Duodenal mucosa (tissue), 2 donors: Measurements from ENCODE around the gene ABHD16B.
"Not testable (repeated sequence)": the region's sequence is repeated elsewhere in the genome, so short reads cannot be mapped to it uniquely, and the experiment has no call there.

Source experiments
- H3K27ac ChIP-seq: one replicate; pipeline ENCODE4 v1.7.0; 2013; ENCODE audit warnings: low read depth, low read length
- H3K27me3 ChIP-seq, 2 donors: one replicate each; pipeline ENCODE4 v1.7.0; 2013; ENCODE audit warnings: low read length in 2 of 2, control low read depth in 1 of 2; ENCODE audit not compliant: insufficient read depth in 2 of 2, control insufficient read depth in 1 of 2
- H3K36me3 ChIP-seq, 2 donors: one replicate each; pipeline ENCODE4 v1.7.0; 2013; ENCODE audit warnings: low read length in 2 of 2, control low read depth in 1 of 2; ENCODE audit not compliant: insufficient read depth in 2 of 2, control insufficient read depth in 1 of 2
- H3K4me1 ChIP-seq, 2 donors: one replicate each; pipeline ENCODE4 v1.7.0; 2013; ENCODE audit warnings: low read length in 2 of 2, control low read depth in 1 of 2; ENCODE audit not compliant: insufficient read depth in 2 of 2, control insufficient read depth in 1 of 2
- H3K4me3 ChIP-seq, 2 donors: one replicate each; pipeline ENCODE4 v1.7.0; 2013; ENCODE audit warnings: low read length in 2 of 2, low read depth in 1 of 2
- H3K9ac ChIP-seq, 2 donors: one replicate each; pipeline ENCODE4 v1.7.0; 2013; ENCODE audit warnings: low read length in 2 of 2, low read depth in 1 of 2
- H3K9me3 ChIP-seq, 2 donors: one replicate each; pipeline ENCODE4 v1.7.0; 2013; ENCODE audit warnings: low read length in 2 of 2, control low read depth in 1 of 2; ENCODE audit not compliant: control insufficient read depth in 1 of 2

Gene ABHD16B

GRCh38 chr20:63863798-63864544 lies 2.7 kb downstream of the ABHD16B start:
- peak overlapping the region; percentile 91 to 95 for H3K9ac ChIP-seq
- peak overlapping the region; percentile 87 to 88 for H3K4me3 ChIP-seq
- H3K36me3 ChIP-seq: peaks cover 7 to 23% of the 10 kb centered on the region in 2 donors
- peak overlapping the region; percentile 97 for H3K27ac ChIP-seq
- H3K27me3 ChIP-seq: peaks cover 0 to under 1% of the 10 kb centered on the region in 2 donors
- peaks cover 17 to 28% of the 10 kb centered on the region in 2 donors for H3K4me1 ChIP-seq
- H3K9me3 ChIP-seq: no peaks in the 10 kb centered on the region

- H3K4me1 ChIP-seq: peaks cover 11 to 23% of the 10 kb centered on the region in 2 donors
These were observed 3.3 kb downstream of the ABHD16B start for GRCh38 chr20:63864545-63864977.

GRCh38 chr20:63864978-63865640 lies 3.8 kb downstream of the ABHD16B start, which contains the start of gene TPD52L2:
TSS of gene TPD52L2 (plus strand) at chr20:63865270. CDS start at chr20:63865366, 96 bp downstream.
- no peaks in the 10 kb centered on the region for H3K27me3 ChIP-seq
- no peaks in the 10 kb centered on the region for H3K9me3 ChIP-seq
- peaks cover 10 to 22% of the 10 kb centered on the region in 2 donors for H3K4me1 ChIP-seq
- peak within 1 kb of the TSS; percentile 88 to 92 for H3K4me3 ChIP-seq
- H3K36me3 ChIP-seq: peaks cover 13 to 34% of the 10 kb centered on the region in 2 donors
- peak within 1 kb of the TSS; percentile 91 to 96 for H3K9ac ChIP-seq
- peak within 1 kb of the TSS; percentile 97 for H3K27ac ChIP-seq

More at GRCh38 chr20:63864545-63864977, 3.3 kb downstream of the ABHD16B start:
- no peaks in the 10 kb centered on the region for H3K27me3 ChIP-seq
- H3K36me3 ChIP-seq: peaks cover 12 to 29% of the 10 kb centered on the region in 2 donors
- no peaks in the 10 kb centered on the region for H3K9me3 ChIP-seq
- peak overlapping the region; percentile 91 to 95 for H3K9ac ChIP-seq
- H3K27ac ChIP-seq: peak overlapping the region; percentile 97
- H3K4me3 ChIP-seq: peak overlapping the region; percentile 87 to 88

DNA sequence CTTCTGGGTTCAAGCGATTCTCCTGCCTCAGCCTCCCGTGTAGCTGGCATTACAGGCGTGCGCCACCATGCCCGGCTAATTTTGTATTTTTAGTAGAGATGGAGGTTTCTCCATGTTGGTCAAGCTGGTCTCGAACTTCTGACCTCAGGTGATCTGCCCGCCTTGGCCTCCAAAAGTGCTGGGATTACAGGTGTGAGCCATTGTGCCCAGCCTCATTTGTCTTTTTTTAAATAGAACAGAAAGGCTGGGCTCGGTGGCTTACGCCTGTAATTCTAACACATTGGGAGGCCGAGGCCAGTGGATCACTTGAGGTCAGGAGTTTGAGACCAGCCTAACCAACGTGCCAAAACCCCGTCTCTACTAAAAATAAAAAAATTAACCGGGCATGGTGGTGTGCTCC lies 5.7 kb downstream of the ABHD16B start:
- Histone ChIP-seq H3K4me1 (peaks cover 10 to 22% of the 10 kb centered on the region in 2 donors), H3K36me3 (peaks cover 11 to 39% of the 10 kb centered on the region in 2 donors)
- not testable (repeated sequence) for H3K27ac ChIP-seq, H3K27me3 ChIP-seq, H3K9ac ChIP-seq, H3K9me3 ChIP-seq, H3K4me3 ChIP-seq

DNA sequence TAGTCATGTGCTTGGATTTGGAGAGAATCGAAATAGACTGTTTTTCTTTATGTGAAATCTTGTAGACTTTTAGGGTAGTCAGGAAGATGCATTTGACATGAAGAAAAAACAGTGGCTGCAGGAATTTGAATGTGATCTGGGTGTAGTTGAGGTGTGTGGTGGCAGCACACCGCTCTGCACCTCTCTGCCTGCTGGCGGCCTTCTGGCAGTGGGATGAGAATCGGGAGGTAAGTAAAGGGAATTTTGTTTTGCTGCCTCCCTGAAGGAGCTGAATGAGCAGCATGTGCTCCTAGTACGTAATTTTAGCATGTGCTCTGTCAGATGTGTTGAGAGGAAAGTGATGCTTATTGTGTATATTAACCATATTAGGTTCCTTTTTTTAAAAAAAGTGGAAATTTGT lies 7.0 kb downstream of the ABHD16B start:
- H3K4me1 ChIP-seq: peaks cover 7 to 19% of the 10 kb centered on the region in 2 donors
- no peaks in the 10 kb centered on the region for H3K9me3 ChIP-seq
- peaks cover 9 to 38% of the 10 kb centered on the region in 2 donors for H3K36me3 ChIP-seq
- no peaks in the 10 kb centered on the region for H3K27me3 ChIP-seq
- no peak overlapping the region for H3K4me3 ChIP-seq
- no peak overlapping the region for H3K27ac ChIP-seq
- H3K9ac ChIP-seq: no peak overlapping the region

DNA sequence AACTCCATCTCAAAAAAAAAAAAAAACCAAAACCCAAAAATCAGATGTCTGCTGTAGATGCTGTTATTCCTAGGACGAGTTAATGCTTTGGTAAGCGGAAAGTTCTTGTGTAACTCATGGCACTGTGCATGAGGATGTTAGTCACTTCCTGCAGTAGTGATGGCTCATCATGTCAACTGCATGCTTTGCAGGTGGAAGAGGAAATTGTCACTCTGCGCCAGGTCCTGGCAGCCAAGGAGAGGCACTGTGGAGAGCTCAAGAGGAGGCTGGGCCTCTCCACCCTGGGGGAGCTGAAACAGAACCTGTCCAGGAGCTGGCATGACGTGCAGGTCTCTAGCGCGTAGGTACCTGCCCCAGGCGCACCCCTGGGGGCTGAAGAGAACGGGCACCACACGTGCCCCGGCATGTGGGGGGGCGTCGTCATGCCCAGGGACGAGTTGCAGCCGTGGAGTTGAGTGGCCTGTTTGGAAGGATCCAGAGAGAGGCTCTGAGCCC lies 12.2 kb downstream of the ABHD16B start:
- no peaks in the 10 kb centered on the region for H3K27me3 ChIP-seq
- H3K4me3 ChIP-seq: no peak overlapping the region
- H3K9ac ChIP-seq: no peak overlapping the region
- H3K9me3 ChIP-seq: no peaks in the 10 kb centered on the region
- H3K27ac ChIP-seq: peak overlapping the region; percentile 39
- H3K4me1 ChIP-seq: no peaks in the 10 kb centered on the region
- peaks cover 33 to 79% of the 10 kb centered on the region in 2 donors for H3K36me3 ChIP-seq

DNA sequence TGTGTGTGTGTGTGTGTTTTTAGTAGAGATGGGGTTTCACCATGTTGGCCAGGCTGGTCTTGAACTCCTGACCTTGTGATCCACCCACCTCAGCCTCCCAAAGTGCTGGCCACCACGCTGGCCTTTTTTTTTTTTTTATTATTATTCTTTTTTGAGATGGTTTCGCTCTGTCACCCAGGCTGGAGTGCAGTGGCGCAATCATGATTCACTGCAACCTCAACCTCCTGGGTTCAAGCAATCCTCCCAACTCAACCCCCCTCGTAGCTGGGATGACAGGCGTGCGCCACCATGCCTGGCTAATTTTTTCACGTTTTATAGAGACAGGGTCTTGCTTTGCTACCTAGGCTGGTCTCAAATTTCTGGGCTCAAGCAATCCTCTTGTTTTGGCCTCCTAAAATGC lies 12.9 kb downstream of the ABHD16B start:
- not testable (repeated sequence) for H3K4me3 ChIP-seq, H3K27ac ChIP-seq, H3K9me3 ChIP-seq, H3K9ac ChIP-seq, H3K4me1 ChIP-seq, H3K27me3 ChIP-seq
- peaks cover 32 to 79% of the 10 kb centered on the region in 2 donors for H3K36me3 ChIP-seq

DNA sequence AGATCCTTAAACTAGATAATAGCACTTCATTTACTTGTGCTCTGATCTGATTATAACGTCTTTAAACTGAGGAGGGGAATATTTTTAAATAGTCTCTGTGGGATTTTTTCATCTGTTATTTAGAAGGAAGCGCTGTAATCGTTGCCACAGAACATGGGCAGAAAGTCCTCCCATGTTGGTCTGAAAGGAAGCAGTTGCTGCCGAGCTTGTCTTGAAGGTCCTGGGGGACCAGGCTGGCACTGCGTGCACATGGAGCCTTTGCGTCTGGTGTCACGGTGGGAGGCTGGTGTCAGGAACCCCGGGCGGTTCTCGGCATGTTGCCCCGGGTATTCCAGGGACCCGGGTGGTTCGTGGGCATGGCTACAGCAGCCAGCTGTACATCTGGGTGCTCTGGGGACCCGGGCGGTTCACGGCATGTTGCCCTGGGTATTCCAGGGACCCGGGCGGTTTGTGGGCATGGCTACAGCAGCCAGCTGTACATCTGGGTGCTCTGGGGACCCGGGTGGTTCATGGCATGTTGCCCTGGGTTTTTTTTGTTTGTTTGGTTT lies 15.3 kb downstream of the ABHD16B start:
- H3K27ac ChIP-seq: no peak overlapping the region

DNA sequence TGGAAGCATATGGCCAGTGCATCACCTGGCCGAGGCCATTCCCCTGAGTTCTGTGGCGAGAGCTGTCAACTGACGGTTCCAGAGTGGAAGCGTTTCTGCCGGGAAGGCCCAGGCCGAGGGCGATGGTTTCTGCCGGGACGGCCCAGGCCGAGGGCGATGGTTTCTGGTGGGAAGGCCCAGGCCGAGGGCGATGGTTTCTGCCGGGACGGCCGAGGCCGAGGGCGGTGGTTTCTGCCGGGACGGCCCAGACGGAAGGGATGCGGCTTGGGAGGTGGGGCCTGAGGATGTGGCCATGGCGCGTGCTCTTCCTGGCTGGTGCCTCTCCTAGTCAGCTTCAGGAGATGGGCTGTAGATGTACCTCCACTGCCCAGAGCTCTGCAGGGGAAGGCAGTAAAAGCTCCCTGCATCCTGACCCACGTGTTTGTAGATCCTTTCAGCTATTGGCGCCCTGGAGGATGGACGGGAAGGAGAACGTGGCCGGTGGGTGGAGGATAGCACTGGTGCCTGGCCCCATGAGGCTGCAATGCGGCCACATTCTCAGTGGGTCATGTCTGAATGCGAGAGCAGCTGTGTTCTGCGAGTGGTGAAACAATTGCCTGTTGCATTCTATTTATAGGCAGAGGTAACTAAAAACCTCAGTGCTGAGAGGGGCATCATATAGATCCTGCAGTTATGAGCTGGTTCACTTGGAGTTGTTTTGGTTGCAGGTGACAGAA lies 16.6 kb downstream of the ABHD16B start:
- H3K27ac ChIP-seq: no peak overlapping the region
- H3K36me3 ChIP-seq: peaks cover 28 to 61% of the 10 kb centered on the region in 2 donors
- H3K27me3 ChIP-seq: no peaks in the 10 kb centered on the region
- H3K9ac ChIP-seq: no peak overlapping the region
- H3K4me1 ChIP-seq: peaks cover 7 to 14% of the 10 kb centered on the region in 2 donors
- no peaks in the 10 kb centered on the region for H3K9me3 ChIP-seq
- no peak overlapping the region for H3K4me3 ChIP-seq

More for the DNA sequence above, 15.3 kb downstream of the ABHD16B start:
- H3K4me3 ChIP-seq: no peak overlapping the region
- H3K27me3 ChIP-seq: no peaks in the 10 kb centered on the region
- H3K9ac ChIP-seq: no peak overlapping the region
- no peaks in the 10 kb centered on the region for H3K9me3 ChIP-seq
- H3K4me1 ChIP-seq: peaks cover 3 to 6% of the 10 kb centered on the region in 2 donors
- H3K36me3 ChIP-seq: peaks cover 28 to 64% of the 10 kb centered on the region in 2 donors
